A549 (cell line): ENCODE results near the gene TRABD2B. TPM values are rescaled to one million over a fixed set of nuclear protein-coding genes. Genes with fewer than 3 reads are reported as not detected.

Source experiments
- ATAC-seq, 2 experiments: fragments of 200-7000 bp in 1 of 2; fragments of >200 bp in 1 of 2; cut with Nextera tagmentation in 1 of 2; cut with Tn5 transposase in 1 of 2; 3 replicates each; pipeline versions ENCODE4 v1.8.0 to v1.9.1; 2018 to 2020; ENCODE audit warnings: mild to moderate bottlenecking in 1 of 2, moderate library complexity in 1 of 2
- CTCF ChIA-PET: fragments of 300-600 bp; sonication (Branson Sonifier 250); formaldehyde crosslinking; extraction: SDS; loops from one replicate; lab custom pipeline; 2021; ENCODE audit warnings: antibody characterized with exemption, inconsistent platforms; lab: Yijun Ruan, JAX
- POLR2A ChIA-PET: fragments of 350-600 bp; formaldehyde crosslinking; extraction: SDS; loops from one replicate; lab custom pipeline; 2021; ENCODE audit warnings: antibody characterized with exemption, inconsistent platforms; lab: Yijun Ruan, JAX
- DNase-seq, 2 experiments: peaks; one replicate each; pipeline versions ENCODE4 v3.0.0 to v3.0.0-alpha.2; 2011 to 2016; ENCODE audit warnings: low read depth in 1 of 2, low spot score in 1 of 2
- FAIRE-seq: peaks from 2 replicates; lab custom pipeline; 2011; peaks lifted over from hg19 to GRCh38; lab: Jason Lieb, UNC
- H3K27ac ChIP-seq, 2 experiments: fragments of >200 bp; sonication (Bioruptor Twin); formaldehyde crosslinking; 3 replicates each; pipeline ENCODE4 v1.5.1; 2016 to 2017
- H3K4me1 ChIP-seq: fragments of >200 bp; sonication (Bioruptor Twin); formaldehyde crosslinking; 3 replicates; pipeline ENCODE4 v1.6.1; 2016
- H3K4me2 ChIP-seq: fragments of >200 bp; sonication (Bioruptor Twin); formaldehyde crosslinking; 3 replicates; pipeline ENCODE4 v1.6.1; 2016
- H3K4me3 ChIP-seq: fragments of >200 bp; sonication (Bioruptor Twin); formaldehyde crosslinking; 3 replicates; pipeline ENCODE4 v1.5.1; 2016
- H3K9me3 ChIP-seq: fragments of >200 bp; sonication (Bioruptor Twin); formaldehyde crosslinking; 3 replicates; pipeline ENCODE4 v1.6.1; 2016
- ATOH8 ChIP-seq: fragments of 250-450 bp; sonication (Bioruptor Pico); IDR thresholded peaks from 2 replicates; pipeline ENCODE4 v1.5.0; 2020; ENCODE audit warnings: low read depth, mild to moderate bottlenecking, moderate library complexity
- CBX2 ChIP-seq: fragments of 200-600 bp; sonication (generic); IDR thresholded peaks from 2 replicates; pipeline ENCODE4 v1.6.1; 2016; ENCODE audit warnings: low read depth, mild to moderate bottlenecking, borderline replicate concordance
- CHD4 ChIP-seq: fragments of 200-600 bp; sonication (generic); IDR thresholded peaks from 2 replicates; pipeline ENCODE4 v1.6.1; 2016; ENCODE audit warnings: antibody characterized with exemption, mild to moderate bottlenecking, borderline replicate concordance
- CTCF ChIP-seq: fragments of >200 bp; sonication (Bioruptor Twin); formaldehyde crosslinking; IDR thresholded peaks from 3 replicates; pipeline ENCODE4 v1.5.1; 2016
- EHF ChIP-seq: fragments of 250-450 bp; sonication (Bioruptor Pico); IDR thresholded peaks from 2 replicates; pipeline ENCODE4 v1.5.0; 2020; ENCODE audit warnings: mild to moderate bottlenecking
- ELK1 ChIP-seq: fragments of 150-350 bp; IDR thresholded peaks from 2 replicates; pipeline ENCODE4 v1.6.1; 2014; ENCODE audit warnings: low read depth, mild to moderate bottlenecking, low read length
- FOSB ChIP-seq: fragments of 250-450 bp; sonication (Bioruptor Pico); IDR thresholded peaks from 2 replicates; pipeline ENCODE4 v1.5.0; 2020; ENCODE audit warnings: mild to moderate bottlenecking, moderate library complexity
- GATA3 ChIP-seq: IDR thresholded peaks from 2 replicates; pipeline ENCODE4 v1.6.1; 2012; ENCODE audit warnings: borderline replicate concordance
- HDAC2 ChIP-seq: fragments of 200-600 bp; sonication (generic); IDR thresholded peaks from 2 replicates; pipeline ENCODE4 v1.6.1; 2016
- HMGXB4 ChIP-seq: fragments of 250-450 bp; sonication (Bioruptor Pico); IDR thresholded peaks from 2 replicates; pipeline ENCODE4 v1.5.0; 2021; ENCODE audit warnings: mild to moderate bottlenecking, moderate library complexity, borderline replicate concordance
- JUN ChIP-seq, 2 experiments: fragments of >200 bp; sonication (Bioruptor Twin); formaldehyde crosslinking; IDR thresholded peaks; 2 replicates in 1 of 2; 3 replicates in 1 of 2; pipeline ENCODE4 v1.6.1; 2016 to 2017
- JUNB ChIP-seq: fragments of >200 bp; sonication (Bioruptor Twin); formaldehyde crosslinking; IDR thresholded peaks from 2 replicates; pipeline ENCODE4 v1.6.1; 2016
- MAFK ChIP-seq: fragments of 450-650 bp; IDR thresholded peaks from 2 replicates; pipeline ENCODE4 v1.6.1; 2014; ENCODE audit not compliant: partially characterized antibody
- MYC ChIP-seq: IDR thresholded peaks from 2 replicates; pipeline ENCODE4 v1.6.1; 2012; ENCODE audit warnings: mild to moderate bottlenecking, inconsistent platforms, low read length, improper control_type of control experiment, borderline replicate concordance
- NPAS2 ChIP-seq: fragments of 250-450 bp; sonication (Bioruptor Pico); IDR thresholded peaks from 2 replicates; pipeline ENCODE4 v1.8.0; 2022; ENCODE audit warnings: mild to moderate bottlenecking, moderate library complexity, borderline replicate concordance
- POLR2A ChIP-seq: IDR thresholded peaks from 2 replicates; pipeline ENCODE4 v1.6.1; 2012; ENCODE audit warnings: mild to moderate bottlenecking, low read length
- SREBF2 ChIP-seq: fragments of 450-650 bp; IDR thresholded peaks from 2 replicates; pipeline ENCODE4 v1.6.1; 2014; ENCODE audit warnings: mild to moderate bottlenecking, moderate library complexity
- TFCP2L1 ChIP-seq: fragments of 250-450 bp; sonication (Bioruptor Pico); IDR thresholded peaks from 2 replicates; pipeline ENCODE4 v1.5.0; 2021; ENCODE audit warnings: mild to moderate bottlenecking
- WGBS: methylation state at CpG from one replicate; pipeline ENCODE4 v1.1.6; 2017; ENCODE audit errors: missing lambda C conversion rate; 5-methylcytosine and 5-hydroxymethylcytosine counted together
- polyA plus RNA-seq, 4 experiments: library from polyadenylated mRNA; depleted of rRNA in 3 of 4; stranded (reverse); fragments of >200 nt; fragmentation: RNase III in 1 of 4; extraction: RNeasy Plus Mini Kit Qiagen cat#74134 plus additional on column Dnase treatment in 1 of 4; gene quantifications; 2 replicates in 3 of 4; 3 replicates in 1 of 4; pipeline ENCODE4 v1.2.3, GENCODE V29; 2011 to 2017

Gene TRABD2B
- polyA plus RNA-seq, 2 of the 4 experiments (the other 2 are of a cell fraction), result 0.04 to 0.21 TPM

DNA sequence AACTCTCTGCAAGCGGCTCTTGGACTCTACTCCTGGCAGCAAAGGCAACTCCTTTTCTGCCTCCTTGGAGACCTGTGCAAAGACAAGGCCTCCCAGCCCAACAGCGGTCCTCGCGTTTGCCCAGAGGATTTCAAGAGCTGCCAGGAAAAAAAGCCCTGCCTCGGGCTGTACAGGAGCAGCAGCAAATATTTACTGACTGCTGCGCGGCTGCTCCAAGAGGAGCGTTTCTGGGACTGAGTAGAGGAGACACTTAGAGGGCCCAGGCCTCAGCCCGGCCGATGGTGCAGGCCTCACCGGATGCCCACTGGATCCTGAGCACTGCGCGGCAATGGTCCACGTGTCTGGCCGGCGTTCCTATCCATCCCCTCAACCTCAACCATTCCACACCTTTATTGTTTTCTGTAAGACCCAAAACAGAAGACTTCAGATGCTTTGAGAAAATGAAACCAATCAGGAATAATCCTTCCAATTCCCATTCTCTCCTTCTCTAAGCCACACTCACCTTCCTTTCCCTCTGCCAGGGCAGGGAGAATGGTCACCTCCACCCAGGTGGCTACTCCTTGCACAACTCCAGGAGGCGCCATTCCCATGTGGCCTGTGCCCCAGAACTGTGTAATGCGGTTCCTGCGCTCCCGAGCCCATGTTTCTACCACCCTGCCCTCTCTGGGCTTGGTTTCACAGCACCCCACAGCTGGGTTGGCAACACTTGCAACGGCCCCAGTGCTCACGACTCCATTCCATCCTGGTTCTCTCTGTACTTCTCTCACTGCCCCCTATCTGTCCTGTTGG, 215.8 kb downstream of the TRABD2B start (continued):
- no peak for TF ChIP-seq CHD4

GRCh38 chr1:47780469-47780995, 216.7 kb downstream of the TRABD2B start:
- Histone ChIP-seq H3K9me3 (no peaks in the 10 kb centered on the region), H3K4me1 (no peaks in the 10 kb centered on the region)
- ATAC-seq, result no peak
- DNase-seq, result no peak
- no peak for TF ChIP-seq FOSB (CRISPR knock-in tag)
- no peak for TF ChIP-seq JUNB
- no peak for TF ChIP-seq POLR2A
- TF ChIP-seq MYC, result no peak
- TF ChIP-seq CTCF, result no peak
- TF ChIP-seq SREBF2, result no peak
- no peak for TF ChIP-seq ATOH8 (CRISPR knock-in tag)
- no peak for TF ChIP-seq EHF (CRISPR knock-in tag)
- TF ChIP-seq MAFK, result no peak
- no peak for TF ChIP-seq GATA3
- TF ChIP-seq, all 56 proteins: peak for 0
- H3K4me3 ChIP-seq, result no peak overlapping the region
- H3K27ac ChIP-seq, result no peak overlapping the region
- no peak for FAIRE-seq
- ChIA-PET POLR2A (no interaction called here), CTCF (no interaction called here)
- WGBS, result 65% methylated on average over 7 of the region's 8 CpGs
- H3K4me2 ChIP-seq, result no peak overlapping the region

DNA sequence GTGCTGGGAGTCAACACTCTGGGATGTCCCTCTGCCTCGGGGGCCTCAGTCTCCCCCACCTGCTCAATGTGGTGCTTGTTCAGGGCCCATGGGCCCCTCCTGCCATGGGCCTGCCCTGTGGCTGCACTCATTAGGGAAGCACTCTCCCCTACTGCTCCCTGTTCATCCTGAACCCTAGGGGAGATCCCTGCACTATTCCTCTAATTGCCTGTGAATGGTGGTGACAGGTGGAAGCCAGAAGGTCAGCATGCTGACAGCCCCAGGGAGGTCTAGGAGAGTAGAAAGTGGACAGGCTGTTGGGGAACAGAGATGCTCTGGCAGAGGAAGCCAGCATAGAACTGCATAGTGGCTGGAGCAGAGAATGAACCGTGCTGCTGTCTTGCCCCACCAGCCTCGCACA, 217.6 kb downstream of the TRABD2B start:
- Histone ChIP-seq H3K27ac (no peak overlapping the region), H3K4me1 (no peaks in the 10 kb centered on the region), H3K4me2 (no peak overlapping the region), H3K4me3 (no peak overlapping the region), H3K9me3 (no peaks in the 10 kb centered on the region)
- ATAC-seq, result no peak
- DNase-seq, result no peak
- ChIA-PET CTCF (no interaction called here), POLR2A (no interaction called here)
- 42% methylated on average over 2 of the region's 3 CpGs for WGBS
- TF ChIP-seq CBX2 (no peak), JUNB (no peak), ELK1 (no peak), NPAS2 (CRISPR knock-in tag) (no peak), TFCP2L1 (CRISPR knock-in tag) (no peak), JUN (IDR thresholded peaks at IDR 0.05) (no peak), HMGXB4 (no peak), HDAC2 (no peak)
- no peak for FAIRE-seq
